Lung (tissue), 16 donors: Measurements from ENCODE around the gene TAF11L14. TPM values are rescaled to one million over a fixed set of nuclear protein-coding genes. Genes with fewer than 3 reads are reported as not detected.
"Not testable (repeated sequence)": the region's sequence is repeated elsewhere in the genome, so short reads cannot be mapped to it uniquely, and the experiment has no call there.

Experiments used
- ATAC-seq: fragments of 200-7000 bp; cut with Tn5 transposase; one replicate; pipeline ENCODE4 v1.9.1; 2020; ENCODE audit warnings: moderate number of reproducible peaks; ENCODE audit not compliant: insufficient read depth, low FRiP score
- DNase-seq, 3 donors: peaks; one replicate each; pipeline ENCODE4 v3.0.0-alpha.2; 2013 to 2017
- H3K27ac ChIP-seq, 2 donors: one replicate each; pipeline ENCODE4 v1.5.1; 2013; ENCODE audit warnings: mild to moderate bottlenecking in 2 of 2, moderate library complexity in 2 of 2, control low read depth in 1 of 2, inconsistent platforms in 1 of 2, low read depth in 1 of 2, low read length in 1 of 2
- H3K27me3 ChIP-seq, 3 donors: one replicate each; pipeline ENCODE4 v1.5.1; 2013; ENCODE audit warnings: low read length in 2 of 3; ENCODE audit not compliant: control insufficient read depth in 3 of 3, insufficient read depth in 3 of 3
- H3K36me3 ChIP-seq, 4 donors: one replicate each; pipeline ENCODE4 v1.5.1; 2013; ENCODE audit warnings: low read length in 4 of 4, mild to moderate bottlenecking in 1 of 4, moderate library complexity in 1 of 4; ENCODE audit not compliant: control insufficient read depth in 4 of 4, insufficient read depth in 4 of 4
- H3K4me1 ChIP-seq, 5 donors: one replicate each; pipeline ENCODE4 v1.5.1; 2013; ENCODE audit warnings: low read length in 5 of 5, mild to moderate bottlenecking in 2 of 5, moderate library complexity in 1 of 5; ENCODE audit not compliant: control insufficient read depth in 5 of 5, insufficient read depth in 5 of 5
- H3K4me3 ChIP-seq: one replicate; pipeline ENCODE4 v1.5.1; 2013; ENCODE audit warnings: mild to moderate bottlenecking, control low read depth, moderate library complexity
- H3K9ac ChIP-seq, 2 donors: one replicate each; pipeline ENCODE4 v1.5.1; 2013; ENCODE audit warnings: low read length in 2 of 2, control low read depth in 1 of 2; ENCODE audit not compliant: insufficient read depth in 1 of 2
- H3K9me3 ChIP-seq, 4 donors: one replicate each; pipeline ENCODE4 v1.5.1; 2013; ENCODE audit warnings: low read length in 3 of 4, mild to moderate bottlenecking in 1 of 4, moderate library complexity in 1 of 4; ENCODE audit not compliant: control insufficient read depth in 4 of 4, insufficient read depth in 3 of 4
- WGBS, 2 donors: extraction: QIAGEN DNeasy Blood & Tissue Kit; methylation state at CpG; one replicate each; pipeline ENCODE4 v1.1.7; 2013; 5-methylcytosine and 5-hydroxymethylcytosine counted together
- long read RNA-seq, 5 donors: transcript quantifications; one replicate each; lab custom pipeline, GENCODE V29; 2026
- polyA plus RNA-seq, 2 donors: library from polyadenylated mRNA; stranded (reverse); fragments of 200-250 nt; gene quantifications; one replicate each; pipeline ENCODE4 v1.2.1, GENCODE V29; 2013
- total RNA-seq, 2 donors: library from RNA; depleted of rRNA in 1 of 2; stranded (reverse); fragments of >200 nt in 1 of 2; gene quantifications; one replicate each; pipeline ENCODE4 v1.2.1, GENCODE V29; 2014 to 2021
- TF ChIP-seq, protein P1 (sequence below): IDR thresholded peaks from 2 replicates; pipeline ENCODE4 v1.5.1; 2012; ENCODE audit warnings: mild to moderate bottlenecking; ENCODE audit errors: control extremely low read depth, extremely low read depth
- donor health status: control.
- donor health status: control.
- donor health status: Bipolar disorder and iron deficiency.
- donor health status: healthy.
- donor health status: DM: yes; HTN: yes; CAD: no.

The TAF11L14 gene
- not detected for total RNA-seq
- polyA plus RNA-seq, result not detected
- long read RNA-seq, donor 1, result 0 reads
- long read RNA-seq, donor 2, result 0 reads
- long read RNA-seq, donor 3, result 0 reads
- long read RNA-seq, donor 4, result 0 reads
- long read RNA-seq, donor 5, result 0 reads

DNA sequence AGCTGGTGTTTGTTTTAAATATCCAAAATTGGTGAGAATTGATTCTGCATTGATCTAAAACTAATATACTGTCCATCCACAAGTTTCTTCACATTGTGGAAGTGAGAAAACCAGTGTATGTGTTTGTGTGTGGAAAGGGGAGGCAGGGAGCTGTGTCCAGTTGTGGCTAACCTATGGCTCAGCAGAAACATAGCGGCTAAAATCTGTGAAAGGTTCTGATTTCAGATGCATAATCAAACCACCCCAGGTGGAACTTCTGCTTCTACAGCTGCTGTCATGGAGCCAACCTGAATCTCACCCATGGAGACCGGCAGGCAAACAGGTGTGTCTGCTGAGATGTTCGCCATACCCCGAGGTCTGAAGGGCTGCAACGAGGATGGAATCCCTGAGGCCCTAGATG lies at the start of gene TAF11L14:
TSS of gene TAF11L14 (plus strand) at position 301 of the 400 bp plus-strand sequence.
- Histone ChIP-seq H3K4me1 (no peaks in the 10 kb centered on the region), H3K36me3 (no peaks in the 10 kb centered on the region), H3K9ac (no peak within 1 kb of the TSS), H3K27me3 (no peaks in the 10 kb centered on the region), H3K4me3 (no peak within 1 kb of the TSS), H3K9me3 (no peaks in the 10 kb centered on the region), H3K27ac (no peak within 1 kb of the TSS)
- TF ChIP-seq, protein P1, sequence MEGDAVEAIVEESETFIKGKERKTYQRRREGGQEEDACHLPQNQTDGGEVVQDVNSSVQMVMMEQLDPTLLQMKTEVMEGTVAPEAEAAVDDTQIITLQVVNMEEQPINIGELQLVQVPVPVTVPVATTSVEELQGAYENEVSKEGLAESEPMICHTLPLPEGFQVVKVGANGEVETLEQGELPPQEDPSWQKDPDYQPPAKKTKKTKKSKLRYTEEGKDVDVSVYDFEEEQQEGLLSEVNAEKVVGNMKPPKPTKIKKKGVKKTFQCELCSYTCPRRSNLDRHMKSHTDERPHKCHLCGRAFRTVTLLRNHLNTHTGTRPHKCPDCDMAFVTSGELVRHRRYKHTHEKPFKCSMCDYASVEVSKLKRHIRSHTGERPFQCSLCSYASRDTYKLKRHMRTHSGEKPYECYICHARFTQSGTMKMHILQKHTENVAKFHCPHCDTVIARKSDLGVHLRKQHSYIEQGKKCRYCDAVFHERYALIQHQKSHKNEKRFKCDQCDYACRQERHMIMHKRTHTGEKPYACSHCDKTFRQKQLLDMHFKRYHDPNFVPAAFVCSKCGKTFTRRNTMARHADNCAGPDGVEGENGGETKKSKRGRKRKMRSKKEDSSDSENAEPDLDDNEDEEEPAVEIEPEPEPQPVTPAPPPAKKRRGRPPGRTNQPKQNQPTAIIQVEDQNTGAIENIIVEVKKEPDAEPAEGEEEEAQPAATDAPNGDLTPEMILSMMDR, result no peak
- 88 to 91% methylated on average over 5 of the region's 5 CpGs for WGBS, 2 donors
- ATAC-seq, result no peak
- no peak for DNase-seq

DNA sequence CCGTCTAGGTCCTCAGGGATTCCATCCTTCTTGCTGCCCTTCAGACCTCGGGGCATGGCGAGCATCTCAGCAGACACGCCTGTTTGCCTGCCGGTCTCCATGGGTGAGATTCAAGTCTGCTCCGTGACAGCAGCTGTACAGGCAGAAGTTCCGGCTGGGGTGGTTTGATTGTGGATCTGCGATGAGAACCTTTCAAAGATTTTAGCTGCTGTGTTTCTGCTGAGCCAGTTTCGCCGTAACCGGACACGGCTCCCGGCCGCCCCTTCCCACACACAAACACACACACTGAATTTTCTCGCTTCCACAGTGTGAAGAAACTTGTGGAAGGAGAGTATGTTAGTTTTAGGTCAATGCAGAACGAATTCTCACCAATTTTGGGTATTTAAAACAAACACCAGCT lies 48.6 kb upstream of the TAF11L14 start, which contains the start of gene TAF11L7:
TSS of gene TAF11L7 (minus strand) at position 101 of the 400 bp plus-strand sequence.
- not testable (repeated sequence) for H3K9ac ChIP-seq, H3K4me1 ChIP-seq, H3K36me3 ChIP-seq, H3K27ac ChIP-seq, H3K4me3 ChIP-seq, H3K27me3 ChIP-seq, DNase-seq, H3K9me3 ChIP-seq, ATAC-seq
- WGBS, 2 donors, result no CpG with 5 or more reads among the region's 16 CpGs

DNA sequence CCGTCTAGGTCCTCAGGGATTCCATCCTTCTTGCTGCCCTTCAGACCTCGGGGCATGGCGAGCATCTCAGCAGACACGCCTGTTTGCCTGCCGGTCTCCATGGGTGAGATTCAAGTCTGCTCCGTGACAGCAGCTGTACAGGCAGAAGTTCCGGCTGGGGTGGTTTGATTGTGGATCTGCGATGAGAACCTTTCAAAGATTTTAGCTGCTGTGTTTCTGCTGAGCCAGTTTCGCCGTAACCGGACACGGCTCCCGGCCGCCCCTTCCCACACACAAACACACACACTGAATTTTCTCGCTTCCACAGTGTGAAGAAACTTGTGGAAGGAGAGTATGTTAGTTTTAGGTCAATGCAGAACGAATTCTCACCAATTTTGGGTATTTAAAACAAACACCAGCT lies 43.4 kb upstream of the TAF11L14 start, which contains the start of gene TAF11L8:
TSS of gene TAF11L8 (minus strand) at position 101 of the 400 bp plus-strand sequence.
- not testable (repeated sequence) for DNase-seq, ATAC-seq, H3K36me3 ChIP-seq, H3K4me3 ChIP-seq, H3K4me1 ChIP-seq, H3K27me3 ChIP-seq, H3K9me3 ChIP-seq, H3K9ac ChIP-seq, H3K27ac ChIP-seq
- no CpG with 5 or more reads among the region's 16 CpGs for WGBS, 2 donors

DNA sequence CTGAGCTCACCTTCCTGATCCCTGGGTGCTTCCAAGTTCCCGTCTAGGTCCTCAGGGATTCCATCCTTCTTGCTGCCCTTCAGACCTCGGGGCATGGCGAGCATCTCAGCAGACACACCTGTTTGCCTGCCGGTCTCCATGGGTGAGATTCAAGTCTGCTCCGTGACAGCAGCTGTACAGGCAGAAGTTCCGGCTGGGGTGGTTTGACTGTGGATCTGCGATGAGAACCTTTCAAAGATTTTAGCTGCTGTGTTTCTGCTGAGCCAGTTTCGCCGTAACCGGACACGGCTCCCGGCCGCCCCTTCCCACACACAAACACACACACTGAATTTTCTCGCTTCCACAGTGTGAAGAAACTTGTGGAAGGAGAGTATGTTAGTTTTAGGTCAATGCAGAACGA lies 40.0 kb upstream of the TAF11L14 start, which contains the start of gene TAF11L9:
TSS of gene TAF11L9 (minus strand) at position 140 of the 400 bp plus-strand sequence.
- H3K9me3 ChIP-seq, ATAC-seq, H3K4me1 ChIP-seq, H3K36me3 ChIP-seq, H3K4me3 ChIP-seq, H3K27me3 ChIP-seq, H3K27ac ChIP-seq, DNase-seq, H3K9ac ChIP-seq: not testable (repeated sequence)
- WGBS, 2 donors, result 92 to 100% methylated on average over 3 to 10 of the region's 15 CpGs

DNA sequence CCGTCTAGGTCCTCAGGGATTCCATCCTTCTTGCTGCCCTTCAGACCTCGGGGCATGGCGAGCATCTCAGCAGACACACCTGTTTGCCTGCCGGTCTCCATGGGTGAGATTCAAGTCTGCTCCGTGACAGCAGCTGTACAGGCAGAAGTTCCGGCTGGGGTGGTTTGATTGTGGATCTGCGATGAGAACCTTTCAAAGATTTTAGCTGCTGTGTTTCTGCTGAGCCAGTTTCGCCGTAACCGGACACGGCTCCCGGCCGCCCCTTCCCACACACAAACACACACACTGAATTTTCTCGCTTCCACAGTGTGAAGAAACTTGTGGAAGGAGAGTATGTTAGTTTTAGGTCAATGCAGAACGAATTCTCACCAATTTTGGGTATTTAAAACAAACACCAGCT lies 36.5 kb upstream of the TAF11L14 start, which contains the start of gene TAF11L10:
TSS of gene TAF11L10 (minus strand) at position 101 of the 400 bp plus-strand sequence.
- not testable (repeated sequence) for ATAC-seq, H3K4me1 ChIP-seq, H3K36me3 ChIP-seq, H3K9ac ChIP-seq, H3K27me3 ChIP-seq, H3K4me3 ChIP-seq, DNase-seq, H3K27ac ChIP-seq, H3K9me3 ChIP-seq
- WGBS, 2 donors, result no CpG with 5 or more reads among the region's 15 CpGs

DNA sequence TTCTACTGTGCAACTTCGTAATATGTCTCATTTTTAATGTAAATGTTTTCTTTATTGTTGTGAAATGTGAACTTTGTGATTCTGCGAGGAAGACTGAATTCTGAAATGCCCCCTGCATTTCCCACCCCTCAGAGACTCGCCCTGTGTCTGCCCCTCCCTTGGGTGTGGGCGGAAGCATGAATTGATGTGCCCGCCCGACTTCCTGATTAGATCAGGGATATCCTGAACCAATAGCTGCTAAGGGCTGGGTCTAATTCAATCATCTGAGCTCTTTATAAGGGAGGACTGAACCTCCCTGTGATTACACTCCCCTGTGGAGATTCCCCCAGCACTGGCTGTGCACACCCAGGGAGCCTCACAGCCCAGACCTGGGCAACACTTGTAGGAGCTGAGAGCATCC lies 30.4 kb upstream of the TAF11L14 start, which contains the start of gene TAF11L11:
TSS of gene TAF11L11 (plus strand) at position 304 of the 400 bp plus-strand sequence.
- not testable (repeated sequence) for H3K9me3 ChIP-seq, H3K27ac ChIP-seq, DNase-seq, H3K36me3 ChIP-seq, H3K4me1 ChIP-seq, ATAC-seq, H3K9ac ChIP-seq, H3K4me3 ChIP-seq, H3K27me3 ChIP-seq
- WGBS, 2 donors, result 70 to 73% methylated on average over 6 of the region's 6 CpGs
